BE2C (cell line): ENCODE measurements around the gene RAPGEF1.

ENCODE experiments used
- DNase-seq: peaks from one replicate; pipeline ENCODE4 v3.0.0-alpha.2; 2020
- H3K27me3 ChIP-seq: fragments of 250-450 bp; sonication (Bioruptor Pico); 2 replicates; pipeline ENCODE4 v1.5.1; 2020; ENCODE audit warnings: mild to moderate bottlenecking
- H3K36me3 ChIP-seq: fragments of 250-450 bp; sonication (Bioruptor Pico); 2 replicates; pipeline ENCODE4 v1.5.1; 2020; ENCODE audit warnings: mild to moderate bottlenecking
- H3K4me1 ChIP-seq: fragments of 250-450 bp; sonication (Bioruptor Pico); 2 replicates; pipeline ENCODE4 v1.5.1; 2020
- H3K4me3 ChIP-seq: 2 replicates; pipeline ENCODE4 v1.5.1; 2011; ENCODE audit warnings: low read depth, low read length
- H3K9me3 ChIP-seq: fragments of 250-450 bp; sonication (Bioruptor Pico); 2 replicates; pipeline ENCODE4 v1.5.1; 2020
- CTCF ChIP-seq: IDR thresholded peaks from 2 replicates; pipeline ENCODE4 v1.5.1; 2012; ENCODE audit warnings: mild to moderate bottlenecking, low read depth, low read length

RAPGEF1 gene

DNA sequence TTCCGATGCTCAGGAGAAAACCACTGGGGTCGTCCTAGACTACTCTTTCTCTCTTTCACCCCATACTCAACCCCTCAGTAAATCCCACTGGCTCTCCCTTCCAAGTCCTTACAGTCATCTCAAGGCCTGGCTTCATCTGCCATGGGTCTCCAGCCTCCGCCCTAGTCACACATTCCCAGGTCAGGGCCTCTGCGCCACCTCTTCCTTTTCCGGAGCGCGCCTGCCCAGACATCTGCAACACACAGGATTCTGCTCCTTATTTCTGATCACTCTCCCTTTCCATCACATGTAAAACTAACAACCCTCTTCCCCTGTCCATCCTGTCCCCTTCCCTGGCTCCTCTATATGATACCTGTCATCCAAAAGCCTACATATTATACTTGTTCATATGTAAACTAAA, 39.8 kb downstream of the RAPGEF1 start:
- Histone ChIP-seq H3K4me3 (no peak overlapping the region), H3K4me1 (peaks cover 16% of the 10 kb centered on the region), H3K27me3 (no peaks in the 10 kb centered on the region), H3K36me3 (no peaks in the 10 kb centered on the region), H3K9me3 (no peaks in the 10 kb centered on the region)
- TF ChIP-seq CTCF: no peak
- no peak for DNase-seq

DNA sequence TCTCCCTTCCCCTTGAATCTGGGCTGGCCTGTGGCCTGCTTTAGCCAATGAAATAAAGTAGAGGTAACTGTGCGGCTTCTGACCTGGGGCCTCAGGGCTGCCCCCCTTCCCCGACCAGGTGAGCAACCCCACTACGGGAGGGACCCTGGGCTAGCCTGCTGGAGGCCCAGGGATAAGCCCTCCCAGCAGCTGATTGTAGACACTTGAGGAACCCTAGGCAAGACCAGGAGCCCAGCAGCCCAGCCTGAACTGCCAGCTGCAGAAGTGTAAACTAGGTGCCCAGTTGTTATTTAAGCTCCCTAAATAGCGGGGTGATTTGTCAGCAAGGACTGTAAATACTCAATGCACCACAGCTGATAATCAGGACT, 41.3 kb downstream of the RAPGEF1 start:
- no peaks in the 10 kb centered on the region for H3K9me3 ChIP-seq
- H3K27me3 ChIP-seq: no peaks in the 10 kb centered on the region
- H3K4me1 ChIP-seq: peaks cover 3% of the 10 kb centered on the region
- no peak for TF ChIP-seq CTCF
- DNase-seq: no peak
- no peak overlapping the region for H3K4me3 ChIP-seq
- H3K36me3 ChIP-seq: no peaks in the 10 kb centered on the region

GRCh38 chr9:131697908-131698617, 41.8 kb downstream of the RAPGEF1 start:
- Histone ChIP-seq H3K4me3 (no peak overlapping the region), H3K9me3 (no peaks in the 10 kb centered on the region), H3K4me1 (peaks cover 3% of the 10 kb centered on the region; the same call in 1 of the 2 replicates), H3K27me3 (no peaks in the 10 kb centered on the region), H3K36me3 (no peaks in the 10 kb centered on the region)
- DNase-seq: no peak
- no peak for TF ChIP-seq CTCF

GRCh38 chr9:131697097-131697496, 42.8 kb downstream of the RAPGEF1 start:
- H3K36me3 ChIP-seq: no peaks in the 10 kb centered on the region
- no peaks in the 10 kb centered on the region for H3K9me3 ChIP-seq
- no peak overlapping the region for H3K4me3 ChIP-seq
- H3K27me3 ChIP-seq: no peaks in the 10 kb centered on the region
- DNase-seq: peak; percentile 30
- TF ChIP-seq CTCF: peak; percentile 35; the same call in 1 of the 2 replicates
- peaks cover 3% of the 10 kb centered on the region for H3K4me1 ChIP-seq

- H3K4me3 ChIP-seq: no peak overlapping the region
- peaks cover 3% of the 10 kb centered on the region for H3K4me1 ChIP-seq
- no peaks in the 10 kb centered on the region for H3K27me3 ChIP-seq
- no peaks in the 10 kb centered on the region for H3K36me3 ChIP-seq
- no peaks in the 10 kb centered on the region for H3K9me3 ChIP-seq
- TF ChIP-seq CTCF: no peak
- no peak for DNase-seq
Observed at GRCh38 chr9:131695836-131696460, 43.9 kb downstream of the RAPGEF1 start.

DNA sequence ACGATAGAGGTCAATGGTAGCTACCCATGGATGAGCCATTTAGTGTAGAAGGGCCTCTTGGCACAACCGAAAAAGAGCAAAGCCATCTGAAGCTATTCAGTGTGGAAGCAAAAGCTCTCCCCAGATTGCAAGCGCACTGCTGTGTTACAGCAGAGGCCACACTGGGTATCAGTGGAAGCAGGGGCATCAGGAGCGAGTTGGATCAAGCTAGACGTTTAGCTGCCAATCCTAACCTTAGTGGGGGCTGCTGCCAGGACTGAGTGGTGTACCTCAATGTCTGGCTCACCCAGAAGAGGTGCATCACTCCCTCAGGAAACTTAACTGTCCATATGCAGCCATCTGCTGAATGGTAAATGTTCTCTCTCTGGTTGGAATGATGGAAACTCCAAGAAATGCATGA, 44.5 kb downstream of the RAPGEF1 start:
- Histone ChIP-seq H3K36me3 (no peaks in the 10 kb centered on the region), H3K9me3 (no peaks in the 10 kb centered on the region), H3K27me3 (no peaks in the 10 kb centered on the region), H3K4me1 (peaks cover 3% of the 10 kb centered on the region), H3K4me3 (no peak overlapping the region)
- TF ChIP-seq CTCF: no peak
- no peak for DNase-seq
